Inferior parietal cortex (tissue), 1 donor: Measurements from ENCODE around the gene AMTN.
"Not testable (repeated sequence)": the region's sequence is repeated elsewhere in the genome, so short reads cannot be mapped to it uniquely, and the experiment has no call there.

ENCODE experiments used
- DNase-seq: peaks from one replicate; pipeline ENCODE4 v3.0.0-alpha.2; 2016; ENCODE audit errors: extremely low spot score

Gene AMTN

DNA sequence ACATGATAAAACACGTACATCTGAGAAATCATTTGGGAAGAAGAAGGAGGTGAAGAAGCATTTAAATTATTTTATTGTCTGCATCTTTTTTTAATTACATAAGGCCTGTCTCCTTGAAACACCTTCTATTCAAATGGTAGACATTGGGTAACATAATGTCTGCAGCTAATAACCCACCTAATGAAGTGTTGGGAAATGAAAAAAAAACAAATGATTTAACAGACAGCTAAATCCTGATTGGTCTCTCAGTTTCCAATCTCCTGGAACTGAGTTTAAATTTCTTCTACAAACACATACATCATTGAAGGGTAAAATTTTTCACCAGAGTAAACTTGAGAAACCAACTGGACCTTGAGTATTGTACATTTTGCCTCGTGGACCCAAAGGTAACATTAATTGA, at the start of gene AMTN:
Gene AMTN, plus strand, starts transcription at position 301 of the 400 bp plus-strand sequence. CDS start 209 bp downstream, outside the sequence.
- DNase-seq: no peak

GRCh38 chr4:70471897-70472296, 46.5 kb upstream of the AMTN start, which contains the start of gene MUC7:
Gene MUC7 (plus strand): TSS chr4:70472197. CDS start chr4:70474022, 1,825 bp downstream.
- no peak for DNase-seq

DNA sequence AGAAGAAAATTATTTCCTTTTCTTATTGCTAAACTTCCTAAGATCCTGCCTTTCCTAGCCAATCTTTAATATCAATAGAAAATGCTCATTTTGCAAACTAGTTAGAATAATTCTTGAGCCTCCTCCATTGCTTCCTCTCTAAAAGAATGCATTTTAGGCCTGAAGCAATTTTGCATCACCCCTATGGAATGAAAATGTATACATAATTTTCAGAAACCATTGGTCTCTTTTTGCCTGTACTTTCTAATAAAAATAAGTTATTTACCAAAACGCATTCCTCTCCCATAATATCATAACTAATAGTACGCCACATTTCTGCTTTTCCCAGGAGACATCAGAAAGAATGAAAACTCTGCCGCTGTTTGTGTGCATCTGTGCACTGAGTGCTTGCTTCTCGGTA, 44.7 kb upstream of the AMTN start:
- DNase-seq: no peak

- no peak for DNase-seq
Measured at GRCh38 chr4:70488748-70489147, 29.6 kb upstream of the AMTN start.

- DNase-seq: no peak
Measured at GRCh38 chr4:70496231-70496630, 22.1 kb upstream of the AMTN start.

- DNase-seq: not testable (repeated sequence)
Measured at GRCh38 chr4:70501838-70502237, 16.5 kb upstream of the AMTN start.

- DNase-seq: no peak
Measured at GRCh38 chr4:70504733-70505132, 13.6 kb upstream of the AMTN start.

DNA sequence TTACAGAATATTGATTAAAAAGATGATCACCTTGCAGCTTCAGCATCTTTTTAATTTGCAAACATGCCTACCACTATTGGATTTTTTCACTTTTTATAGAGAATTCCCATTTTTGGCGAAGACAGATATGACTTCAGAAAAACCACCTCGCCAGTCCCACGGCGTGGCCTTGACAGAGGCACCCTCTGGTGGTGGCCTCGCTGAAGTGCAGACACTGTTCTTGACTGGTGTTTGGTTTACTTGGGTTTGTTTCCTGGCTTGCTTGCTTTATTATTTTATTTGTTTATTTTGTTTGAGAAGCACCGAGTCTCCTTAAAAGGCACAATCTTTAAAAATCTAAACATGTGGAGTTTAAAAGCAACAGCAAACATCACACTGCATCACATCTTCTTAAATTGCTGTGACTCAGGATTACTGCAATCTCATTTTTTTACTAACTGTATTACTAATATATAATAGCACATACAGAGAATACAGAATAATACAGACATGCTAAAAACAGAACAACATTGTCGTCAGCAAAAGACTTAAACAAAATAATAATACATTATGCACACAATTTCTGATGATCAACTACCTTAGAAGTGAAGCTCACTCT, 13.1 kb upstream of the AMTN start:
- peak; percentile 72 for DNase-seq

DNA sequence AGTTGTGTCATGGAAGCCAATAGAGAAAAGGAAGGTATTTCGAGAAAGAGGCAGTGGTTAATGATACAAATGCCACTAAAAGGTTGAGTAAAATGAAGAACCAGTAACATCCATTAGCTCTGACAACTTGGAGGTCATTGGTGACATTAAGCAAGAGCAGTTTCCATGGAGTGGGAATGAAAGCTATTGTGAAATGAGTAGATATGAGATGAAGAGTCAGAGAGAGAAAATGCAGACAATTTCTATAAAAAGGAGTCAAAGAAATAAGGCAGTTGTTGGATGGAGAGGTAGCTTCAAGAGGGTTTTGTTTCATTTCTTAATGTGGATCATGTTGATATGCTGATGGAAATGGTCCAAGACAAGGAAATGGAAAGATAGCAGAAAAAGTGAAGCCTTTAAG, 9.6 kb upstream of the AMTN start:
- no peak for DNase-seq

GRCh38 chr4:70511365-70511764, 7.0 kb upstream of the AMTN start:
- no peak for DNase-seq

DNA sequence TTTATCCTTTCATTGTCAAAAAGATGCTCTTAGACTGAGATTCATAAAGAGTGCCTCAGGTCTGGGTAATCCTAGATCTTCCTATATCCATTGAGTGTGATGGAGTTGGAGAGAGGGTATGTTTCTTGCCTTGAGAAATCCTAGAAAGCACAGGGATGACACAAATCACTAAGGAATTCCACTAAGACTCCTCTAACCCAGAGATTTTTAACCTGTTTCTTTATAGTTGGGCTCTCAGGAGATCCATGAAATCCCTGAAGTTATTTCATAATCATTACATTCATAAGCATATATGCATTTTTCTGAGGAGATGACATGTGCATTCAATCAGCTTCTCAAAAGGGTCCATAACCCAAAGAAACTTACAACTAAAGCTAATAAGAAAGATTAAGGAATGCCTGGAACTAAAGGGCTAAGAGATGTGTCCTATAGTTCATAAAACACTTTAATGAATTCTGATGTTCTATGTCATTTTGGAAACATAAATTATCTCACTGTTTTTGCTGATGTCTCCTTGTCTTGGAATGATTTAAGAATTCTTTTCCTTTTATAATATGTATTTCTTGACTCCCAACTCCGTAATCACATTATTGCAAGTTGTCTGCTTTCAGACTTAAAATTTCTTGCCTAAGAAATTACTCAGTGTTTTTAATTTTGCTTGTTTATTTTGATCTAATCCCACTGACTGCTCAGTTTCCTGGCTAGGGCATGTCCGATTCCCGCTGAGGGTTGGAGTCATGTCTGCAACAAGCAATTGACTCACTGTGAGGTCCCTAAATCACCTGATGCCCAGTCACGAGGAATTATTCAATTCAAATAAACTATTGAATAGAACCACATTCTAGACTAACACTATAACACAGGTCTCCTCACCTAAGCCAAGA, 2.8 kb upstream of the AMTN start:
- DNase-seq: no peak

DNA sequence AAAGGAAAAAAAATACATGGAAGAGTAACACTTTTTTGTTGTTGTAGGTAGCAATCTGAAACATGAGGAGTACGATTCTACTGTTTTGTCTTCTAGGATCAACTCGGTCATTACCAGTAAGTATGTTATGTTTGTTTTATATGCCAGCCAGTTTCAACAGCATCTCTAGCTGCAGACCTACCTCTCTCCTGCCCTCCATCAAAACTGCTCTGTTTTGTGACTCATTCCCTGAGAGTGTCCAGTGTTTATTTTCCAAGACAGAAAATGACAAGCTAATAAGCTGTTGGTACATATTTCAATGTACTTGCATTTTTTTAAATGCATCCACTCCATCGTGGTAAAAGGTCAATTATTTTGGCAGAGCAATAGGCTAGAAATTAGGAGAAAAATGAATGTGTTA, 347 bp downstream of the AMTN start:
- DNase-seq: no peak

DNA sequence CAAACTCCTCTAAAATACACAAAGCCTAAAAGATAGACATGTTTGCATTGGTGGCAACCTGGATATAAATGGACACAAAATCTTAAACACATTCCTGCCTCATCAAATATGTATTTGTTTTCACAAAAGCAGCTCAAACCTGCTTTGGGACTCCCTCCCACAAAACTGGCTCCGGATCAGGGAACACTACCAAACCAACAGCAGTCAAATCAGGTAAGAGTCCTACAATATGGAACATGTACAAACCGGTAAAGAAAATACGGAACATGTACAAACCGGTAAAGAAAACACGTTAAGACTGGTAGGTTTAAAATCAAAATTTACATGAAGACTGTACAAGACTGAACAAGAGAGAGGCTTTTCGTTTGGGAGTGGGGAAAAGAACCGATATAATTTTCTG, 4.3 kb downstream of the AMTN start:
- DNase-seq: no peak

- DNase-seq: no peak
Measured at GRCh38 chr4:70530997-70531396, 12.6 kb downstream of the AMTN start.

GRCh38 chr4:70531981-70532380, 13.6 kb downstream of the AMTN start:
- no peak for DNase-seq

GRCh38 chr4:70533211-70533610, 14.8 kb downstream of the AMTN start:
- DNase-seq: no peak

- no peak for DNase-seq
Measured at GRCh38 chr4:70533791-70534190, 15.4 kb downstream of the AMTN start.

DNA sequence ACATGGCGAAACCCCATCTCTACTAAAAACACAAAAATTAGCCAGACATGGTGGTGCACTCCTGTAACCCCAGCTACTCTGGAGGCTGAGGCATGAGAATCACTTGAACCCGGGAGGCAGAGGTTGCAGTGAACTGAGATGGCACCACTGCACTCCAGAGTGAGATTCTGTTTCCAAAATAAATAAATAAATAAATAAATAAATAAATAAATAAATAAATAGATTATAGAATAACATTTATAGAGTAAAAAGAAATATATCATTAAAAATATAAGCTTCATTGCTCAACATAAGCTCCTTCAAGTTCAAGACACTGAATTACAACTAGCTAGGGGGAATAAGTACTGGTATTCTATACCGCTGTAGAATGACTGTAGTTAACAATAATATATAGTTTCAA, 16.5 kb downstream of the AMTN start:
- not testable (repeated sequence) for DNase-seq

DNA sequence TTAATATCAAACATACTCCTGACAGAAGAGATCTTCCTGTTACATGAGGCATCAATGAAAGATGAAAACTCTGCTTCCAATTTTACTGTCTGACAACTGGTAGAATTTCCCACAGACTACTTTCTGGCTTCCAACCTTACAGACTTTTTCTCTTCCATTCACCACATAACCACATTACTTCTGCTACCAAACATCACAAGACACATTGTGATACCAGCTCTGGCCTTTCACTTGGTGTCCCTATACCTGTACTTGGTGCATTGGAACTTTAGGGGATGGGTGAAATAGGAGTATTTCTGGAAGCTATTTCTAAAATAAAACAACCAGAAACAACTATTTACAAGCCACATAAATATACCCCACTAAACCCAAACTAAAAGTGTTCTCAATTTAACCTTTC, 20.5 kb downstream of the AMTN start:
- DNase-seq: no peak

- peak; percentile 16 for DNase-seq
Measured at GRCh38 chr4:70544279-70544868, 26.0 kb downstream of the AMTN start.

DNA sequence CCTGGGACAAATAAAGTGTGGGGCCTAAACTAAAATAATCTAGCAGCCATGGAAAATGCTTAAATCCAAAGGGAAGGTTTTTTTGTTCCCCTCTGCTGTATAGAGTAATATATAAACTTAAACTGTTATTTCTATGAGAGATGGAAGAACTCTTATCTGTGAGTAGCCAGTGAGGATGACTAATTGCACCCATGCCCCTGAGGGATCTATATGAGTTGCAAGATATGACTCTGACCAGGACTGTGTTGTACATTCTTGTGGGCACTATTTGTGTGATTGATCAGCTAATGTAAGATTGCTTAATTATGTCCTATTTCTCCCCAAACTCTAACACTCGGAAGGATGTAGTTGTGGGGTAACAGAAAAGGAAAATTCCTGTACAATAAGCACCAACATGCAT, 38.5 kb downstream of the AMTN start:
- DNase-seq: no peak

DNA sequence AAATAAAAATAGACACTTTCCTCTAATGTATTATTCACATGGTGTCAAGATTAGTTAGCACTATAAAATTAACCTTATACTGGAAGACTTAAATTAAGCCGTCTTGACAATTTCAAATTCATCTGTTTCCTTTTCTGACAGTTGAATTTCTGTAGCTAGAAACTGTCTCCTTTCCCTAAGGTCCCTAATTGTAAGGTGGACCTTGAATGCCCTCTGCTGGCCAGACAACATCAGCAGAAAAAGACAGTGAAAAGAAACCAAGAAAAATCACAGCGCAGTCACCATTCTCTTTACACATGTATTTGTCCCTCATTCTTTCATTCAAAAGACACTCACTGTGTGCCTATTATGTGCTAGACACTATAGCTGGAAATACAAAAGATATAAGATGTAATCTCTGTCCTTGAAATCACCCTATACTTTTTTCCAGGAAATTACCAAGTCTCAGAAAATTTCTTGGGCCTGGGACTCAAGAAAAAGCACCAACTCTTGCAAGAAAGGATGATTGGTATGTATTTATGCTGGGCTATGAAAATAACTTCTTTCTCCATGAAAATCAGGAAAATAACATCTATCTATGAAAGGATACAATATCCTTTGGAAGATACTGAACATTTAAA, 41.0 kb downstream of the AMTN start:
- DNase-seq: peak; percentile 80
